ENCODE results near the gene DAND5. TPM values are rescaled to one million over a fixed set of nuclear protein-coding genes. Genes with fewer than 3 reads are reported as not detected.

Gene DAND5
- total RNA-seq, 5 donors from 2014 or later (not counting 1 experiment from before 2014, with no cell fraction given) = not detected

DNA sequence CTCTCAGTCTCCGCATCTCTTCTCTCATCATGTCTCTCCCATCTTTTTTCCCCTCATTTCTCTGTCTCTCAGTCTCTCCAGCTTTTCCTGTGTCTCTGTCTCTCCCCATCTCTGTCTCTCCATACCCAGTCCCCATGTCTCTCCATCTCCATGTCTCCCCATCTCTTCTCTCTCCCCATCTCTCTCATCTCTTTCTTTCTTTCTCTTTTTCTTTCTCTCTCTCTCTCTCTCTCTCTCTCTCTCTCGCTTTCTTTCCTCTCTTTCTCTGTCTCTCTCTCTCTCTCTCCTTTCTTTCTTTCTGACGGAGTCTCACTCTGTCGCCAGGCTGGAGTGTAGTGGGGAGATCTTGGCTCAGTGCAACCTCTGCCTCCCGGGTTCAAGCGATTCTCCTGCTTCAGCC is 13.3 kb downstream of the DAND5 start:
- ChIA-PET POLR2A (no interaction called here), CTCF (interaction anchor here in 1 of 2 donors (0.5 kb wide), 1 partner anchor 9 kb away, joined by 3 read pairs; no protein-coding TSS in a partner anchor)
- H3K4me1 ChIP-seq (ENCODE audit: control insufficient read depth in 1 of 2, extremely low read depth in 1 of 2, insufficient read depth in 2 of 2, low read length in 2 of 2) = peaks cover 0 to 33% of the 10 kb centered on the region in 2 experiments
- Mint-ChIP-seq H3K27ac (no peak overlapping the region), H3K27me3 (peaks cover 14% of the 10 kb centered on the region in 2 donors), H3K36me3 (no peaks in the 10 kb centered on the region), H3K9me3 (no peaks in the 10 kb centered on the region), H3K4me1 (peaks cover 5 to 8% (median 6%) of the 10 kb centered on the region in 3 donors), H3K4me3 (no peak overlapping the region)
- peaks cover 0 to 57% of the 10 kb centered on the region in 2 experiments for H3K27me3 ChIP-seq (replicated peaks in 1 of 2; ENCODE audit: control insufficient read depth in 2 of 2, extremely low read depth in 1 of 2, insufficient read depth in 2 of 2, low read length in 1 of 2)
- no peaks in the 10 kb centered on the region for H3K9me3 ChIP-seq
- no peaks in the 10 kb centered on the region for H3K36me3 ChIP-seq (ENCODE audit: control insufficient read depth in 2 of 2, extremely low read depth in 1 of 2, insufficient read depth in 1 of 2, low read length in 1 of 2)
- H3K4me3 ChIP-seq (ENCODE audit: control insufficient read depth in 1 of 2, extremely low read depth in 1 of 2, low read length in 1 of 2) = no peak overlapping the region
- no peak for DNase-seq
- no peak for ATAC-seq (replicated peaks in 1 of 4)
- WGBS (ENCODE audit: insufficient coverage) = 100% methylated on average over 1 of the region's 6 CpGs
- H3K27ac ChIP-seq (ENCODE audit: low read length) = no peak overlapping the region

DNA sequence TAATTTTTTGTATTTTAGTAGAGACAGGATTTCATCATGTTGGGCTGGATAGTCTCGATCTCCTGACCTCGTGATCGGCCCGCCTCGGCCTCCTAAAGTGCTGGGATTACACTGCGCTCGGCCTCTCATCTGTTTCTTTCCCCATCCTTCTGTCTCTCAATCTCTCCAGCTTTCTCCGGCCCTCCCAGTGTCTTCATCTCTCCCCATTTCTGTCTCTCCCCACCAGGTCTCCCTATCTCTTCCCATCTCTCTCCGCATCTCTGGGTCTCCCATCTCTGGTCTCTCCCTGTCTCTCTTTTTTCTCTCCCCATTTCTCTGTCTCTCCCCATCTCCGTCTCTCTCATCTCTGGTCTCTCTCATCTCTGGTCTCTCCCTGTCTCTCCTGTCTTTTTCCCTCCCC is 13.7 kb downstream of the DAND5 start:
- Histone ChIP-seq H3K27ac (ENCODE audit: low read length) (no peak overlapping the region), H3K36me3 (ENCODE audit: control insufficient read depth in 2 of 2, extremely low read depth in 1 of 2, insufficient read depth in 1 of 2, low read length in 1 of 2) (no peaks in the 10 kb centered on the region), H3K9me3 (no peaks in the 10 kb centered on the region), H3K4me1 (ENCODE audit: control insufficient read depth in 1 of 2, extremely low read depth in 1 of 2, insufficient read depth in 2 of 2, low read length in 2 of 2) (peaks cover 0 to 29% of the 10 kb centered on the region in 2 experiments), H3K27me3 (replicated peaks in 1 of 2; ENCODE audit: control insufficient read depth in 2 of 2, extremely low read depth in 1 of 2, insufficient read depth in 2 of 2, low read length in 1 of 2) (peaks cover 0 to 57% of the 10 kb centered on the region in 2 experiments), H3K4me3 (ENCODE audit: control insufficient read depth in 1 of 2, extremely low read depth in 1 of 2, low read length in 1 of 2) (peak overlapping the region in 1 of 2 donors; percentile 41)
- H3K4me1 Mint-ChIP-seq = peaks cover under 1 to 8% (median 4%) of the 10 kb centered on the region in 3 donors
- no peaks in the 10 kb centered on the region for H3K9me3 Mint-ChIP-seq
- ATAC-seq (replicated peaks in 1 of 4) (no peak), DNase-seq (no peak)
- 64% methylated on average over 10 of the region's 10 CpGs for WGBS (ENCODE audit: insufficient coverage)
- POLR2A ChIA-PET = no interaction called here
- no peak overlapping the region for H3K27ac Mint-ChIP-seq
- H3K4me3 Mint-ChIP-seq = no peak overlapping the region
- no peaks in the 10 kb centered on the region for H3K36me3 Mint-ChIP-seq
- CTCF ChIA-PET = interaction anchor here in 1 of 2 donors (0.5 kb wide), 1 partner anchor 9 kb away, joined by 3 read pairs; no protein-coding TSS in a partner anchor
- H3K27me3 Mint-ChIP-seq = peaks cover 10% of the 10 kb centered on the region in 2 donors

DNA sequence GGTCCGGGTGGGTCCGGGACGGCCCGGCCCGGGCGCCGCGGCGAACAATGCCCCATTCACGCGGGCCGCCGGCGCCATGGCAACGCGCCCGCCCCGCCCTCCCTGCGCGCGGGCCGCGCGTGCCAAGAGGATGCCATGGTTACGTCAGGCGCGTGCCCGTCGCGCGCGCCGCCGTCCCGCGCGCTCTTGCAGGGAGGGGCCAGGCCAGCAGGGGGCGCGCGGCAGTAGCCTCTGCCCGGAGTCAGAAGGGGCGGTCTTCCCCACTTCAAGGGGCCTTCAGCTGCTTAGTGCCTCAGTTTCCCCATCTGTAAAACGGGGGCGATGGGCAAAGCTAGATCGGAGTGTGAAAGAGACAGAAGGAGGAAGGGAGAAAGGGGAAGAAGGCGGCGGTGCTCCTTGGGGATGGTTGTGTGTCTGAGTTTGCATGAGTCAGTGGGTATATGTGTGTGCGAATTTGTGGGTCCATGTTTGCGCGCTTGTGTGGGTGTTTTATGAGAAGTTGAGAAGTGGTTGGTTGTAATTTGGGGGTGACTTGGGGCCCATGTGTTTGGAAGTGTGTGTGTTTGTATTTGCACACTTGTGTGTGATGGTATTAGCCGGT is 14.3 kb downstream of the DAND5 start:
- 10% methylated on average over 48 of the region's 51 CpGs for WGBS (ENCODE audit: insufficient coverage)
- Histone ChIP-seq H3K27ac (ENCODE audit: low read length) (no peak overlapping the region), H3K4me3 (ENCODE audit: control insufficient read depth in 1 of 2, extremely low read depth in 1 of 2, low read length in 1 of 2) (no peak overlapping the region), H3K9me3 (no peaks in the 10 kb centered on the region), H3K27me3 (replicated peaks in 1 of 2; ENCODE audit: control insufficient read depth in 2 of 2, extremely low read depth in 1 of 2, insufficient read depth in 2 of 2, low read length in 1 of 2) (peaks cover 0 to 55% of the 10 kb centered on the region in 2 experiments), H3K36me3 (ENCODE audit: control insufficient read depth in 2 of 2, extremely low read depth in 1 of 2, insufficient read depth in 1 of 2, low read length in 1 of 2) (no peaks in the 10 kb centered on the region), H3K4me1 (ENCODE audit: control insufficient read depth in 1 of 2, extremely low read depth in 1 of 2, insufficient read depth in 2 of 2, low read length in 2 of 2) (peaks cover 0 to 28% of the 10 kb centered on the region in 2 experiments)
- CTCF ChIA-PET = interaction anchor here in 1 of 2 donors (1.9 kb wide), 1 partner anchor 78 kb away, joined by 4 read pairs; no protein-coding TSS in a partner anchor
- Mint-ChIP-seq H3K27ac (no peak overlapping the region), H3K4me3 (no peak overlapping the region), H3K27me3 (peaks cover 8 to 9% of the 10 kb centered on the region in 2 donors), H3K9me3 (no peaks in the 10 kb centered on the region), H3K4me1 (peaks cover 0 to 8% (median 4%) of the 10 kb centered on the region in 3 donors), H3K36me3 (no peaks in the 10 kb centered on the region)
- POLR2A ChIA-PET = no interaction called here
- DNase-seq (peak; percentile 54 to 92 (median 76)), ATAC-seq (replicated peaks in 1 of 4) (peak; percentile 85 to 92 (median 88))

DNA sequence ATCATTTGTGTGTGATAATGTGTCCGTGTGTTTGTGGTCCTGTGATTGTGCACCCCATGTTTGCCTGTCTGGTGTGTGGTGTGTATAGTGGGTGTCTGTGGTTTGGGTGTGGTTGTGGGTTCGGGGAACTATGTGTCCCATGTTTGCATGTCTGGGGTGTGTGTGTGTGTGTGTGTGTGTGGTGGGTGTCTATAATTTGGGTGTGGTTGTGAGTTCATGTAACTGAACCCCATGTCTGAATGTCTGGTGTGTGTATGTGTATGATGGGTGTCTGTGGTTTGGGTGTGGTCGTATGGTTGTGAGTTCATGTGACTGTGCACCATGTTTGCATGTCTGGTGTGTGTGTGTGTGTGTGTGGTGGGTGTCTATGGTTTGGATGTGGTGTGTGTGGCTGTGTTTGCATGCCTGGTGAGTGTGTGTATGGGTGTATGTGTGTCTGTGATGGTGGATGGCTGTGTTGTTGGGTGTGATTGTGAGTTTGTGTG is 14.8 kb downstream of the DAND5 start:
- Histone ChIP-seq H3K27me3 (replicated peaks in 1 of 2; ENCODE audit: control insufficient read depth in 2 of 2, extremely low read depth in 1 of 2, insufficient read depth in 2 of 2, low read length in 1 of 2) (peaks cover 0 to 58% of the 10 kb centered on the region in 2 experiments), H3K9me3 (no peaks in the 10 kb centered on the region), H3K4me3 (ENCODE audit: control insufficient read depth in 1 of 2, extremely low read depth in 1 of 2, low read length in 1 of 2) (no peak overlapping the region), H3K27ac (ENCODE audit: low read length) (no peak overlapping the region), H3K36me3 (ENCODE audit: control insufficient read depth in 2 of 2, extremely low read depth in 1 of 2, insufficient read depth in 1 of 2, low read length in 1 of 2) (no peaks in the 10 kb centered on the region), H3K4me1 (ENCODE audit: control insufficient read depth in 1 of 2, extremely low read depth in 1 of 2, insufficient read depth in 2 of 2, low read length in 2 of 2) (peaks cover 0 to 28% of the 10 kb centered on the region in 2 experiments)
- H3K4me1 Mint-ChIP-seq = peaks cover 0 to 8% (median 4%) of the 10 kb centered on the region in 3 donors
- no peak overlapping the region for H3K27ac Mint-ChIP-seq
- H3K4me3 Mint-ChIP-seq = no peak overlapping the region
- no peak for ATAC-seq (replicated peaks in 1 of 4)
- H3K9me3 Mint-ChIP-seq = no peaks in the 10 kb centered on the region
- ChIA-PET CTCF (interaction anchor here in 1 of 2 donors (0.7 to 1.9 kb wide), 2 partner anchors 77 to 110 kb away, joined by 3 to 4 read pairs; no protein-coding TSS in a partner anchor), POLR2A (no interaction called here)
- 46% methylated on average over 3 of the region's 3 CpGs for WGBS (ENCODE audit: insufficient coverage)
- peak in 1 of 35 experiments; percentile 30 for DNase-seq
- H3K27me3 Mint-ChIP-seq = peaks cover 5 to 9% of the 10 kb centered on the region in 2 donors
- H3K36me3 Mint-ChIP-seq = no peaks in the 10 kb centered on the region

DNA sequence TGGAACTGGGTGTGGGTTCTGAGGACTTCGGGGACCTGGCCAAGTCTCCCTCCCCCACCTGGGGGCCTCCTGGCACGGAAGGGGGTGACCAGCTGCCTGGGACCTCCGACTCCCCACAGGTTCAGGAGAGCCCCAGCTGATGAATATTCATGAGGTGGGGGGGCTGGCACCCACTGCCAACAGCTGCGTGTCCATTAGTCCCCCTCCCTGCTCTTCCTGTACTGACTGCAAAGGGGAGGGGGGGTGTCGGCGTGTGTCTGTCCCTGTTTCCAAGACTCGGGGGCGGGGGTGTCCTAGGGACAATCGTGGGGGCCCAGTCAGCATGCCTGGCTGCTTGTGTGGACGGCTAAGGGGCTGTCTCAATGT is 15.3 kb downstream of the DAND5 start:
- H3K27ac Mint-ChIP-seq = no peak overlapping the region
- no peak for DNase-seq

GRCh38 chr19:12985049-12985776 is 15.8 kb downstream of the DAND5 start:
- Histone ChIP-seq H3K36me3 (ENCODE audit: control insufficient read depth in 2 of 2, extremely low read depth in 1 of 2, insufficient read depth in 1 of 2, low read length in 1 of 2) (no peaks in the 10 kb centered on the region), H3K4me3 (ENCODE audit: control insufficient read depth in 1 of 2, extremely low read depth in 1 of 2, low read length in 1 of 2) (no peak overlapping the region), H3K9me3 (no peaks in the 10 kb centered on the region), H3K27ac (ENCODE audit: low read length) (no peak overlapping the region), H3K27me3 (replicated peaks in 1 of 2; ENCODE audit: control insufficient read depth in 2 of 2, extremely low read depth in 1 of 2, insufficient read depth in 2 of 2, low read length in 1 of 2) (peaks cover 0 to 55% of the 10 kb centered on the region in 2 experiments), H3K4me1 (ENCODE audit: control insufficient read depth in 1 of 2, extremely low read depth in 1 of 2, insufficient read depth in 2 of 2, low read length in 2 of 2) (peaks cover 0 to 28% of the 10 kb centered on the region in 2 experiments)
- DNase-seq = peak in 21 of 35 experiments; percentile 7 to 59 (median 29)
- peaks cover 5 to 9% of the 10 kb centered on the region in 2 donors for H3K27me3 Mint-ChIP-seq
- ChIA-PET POLR2A (interaction anchor here in 1 of 2 donors (0.5 kb wide), 1 partner anchor 381 kb away, joined by 4 read pairs; no protein-coding TSS in a partner anchor), CTCF (interaction anchor here (0.8 to 1.9 kb wide), 4 partner anchors 20 to 76 kb away, joined by 3 to 8 read pairs (median 4); no protein-coding TSS in a partner anchor)
- ATAC-seq (replicated peaks in 1 of 4) = peak in 1 of 4 experiments; percentile 28
- H3K27ac Mint-ChIP-seq = no peak overlapping the region
- WGBS (ENCODE audit: insufficient coverage) = 58% methylated on average over 15 of the region's 16 CpGs
- H3K9me3 Mint-ChIP-seq = no peaks in the 10 kb centered on the region
- H3K4me3 Mint-ChIP-seq = no peak overlapping the region
- peaks cover 0 to 8% (median 4%) of the 10 kb centered on the region in 3 donors for H3K4me1 Mint-ChIP-seq
- H3K36me3 Mint-ChIP-seq = no peaks in the 10 kb centered on the region

More for the DNA sequence above, 15.3 kb downstream of the DAND5 start:
- Histone ChIP-seq H3K4me1 (ENCODE audit: control insufficient read depth in 1 of 2, extremely low read depth in 1 of 2, insufficient read depth in 2 of 2, low read length in 2 of 2) (peaks cover 0 to 28% of the 10 kb centered on the region in 2 experiments), H3K27me3 (replicated peaks in 1 of 2; ENCODE audit: control insufficient read depth in 2 of 2, extremely low read depth in 1 of 2, insufficient read depth in 2 of 2, low read length in 1 of 2) (peaks cover 0 to 58% of the 10 kb centered on the region in 2 experiments), H3K4me3 (ENCODE audit: control insufficient read depth in 1 of 2, extremely low read depth in 1 of 2, low read length in 1 of 2) (no peak overlapping the region), H3K27ac (ENCODE audit: low read length) (no peak overlapping the region), H3K9me3 (no peaks in the 10 kb centered on the region), H3K36me3 (ENCODE audit: control insufficient read depth in 2 of 2, extremely low read depth in 1 of 2, insufficient read depth in 1 of 2, low read length in 1 of 2) (no peaks in the 10 kb centered on the region)
- Mint-ChIP-seq H3K36me3 (no peaks in the 10 kb centered on the region), H3K4me1 (peaks cover 0 to 8% (median 4%) of the 10 kb centered on the region in 3 donors), H3K4me3 (no peak overlapping the region), H3K9me3 (no peaks in the 10 kb centered on the region), H3K27me3 (peaks cover 5 to 9% of the 10 kb centered on the region in 2 donors)
- WGBS (ENCODE audit: insufficient coverage) = 54% methylated on average over 6 of the region's 10 CpGs
- ChIA-PET POLR2A (no interaction called here), CTCF (interaction anchor here (0.7 to 1.9 kb wide), 5 partner anchors 19 to 110 kb away, joined by 3 to 8 read pairs (median 3); no protein-coding TSS in a partner anchor)
- no peak for ATAC-seq (replicated peaks in 1 of 4)
